Neural progenitor cell (in vitro differentiated cells): Measurements from ENCODE around the gene PLA1A.

Experiments
- CTCF ChIP-seq: fragments of 200-600 bp; sonication (generic); IDR thresholded peaks from 2 replicates; pipeline ENCODE4 v1.5.1; 2017; ENCODE audit warnings: antibody characterized with exemption, mild to moderate bottlenecking
- EZH2 ChIP-seq: fragments of 200-600 bp; sonication (generic); IDR thresholded peaks from 2 replicates; pipeline ENCODE4 v1.6.1; 2017; ENCODE audit warnings: antibody characterized with exemption, mild to moderate bottlenecking, moderate library complexity
- EZH2phosphoT487 ChIP-seq: fragments of 200-600 bp; sonication (generic); IDR thresholded peaks from 2 replicates; pipeline ENCODE4 v1.6.1; 2017; ENCODE audit warnings: antibody characterized with exemption

- TF ChIP-seq CTCF = no peak
- no peak for TF ChIP-seq EZH2
- TF ChIP-seq EZH2phosphoT487 = no peak
These were observed 1.9 kb upstream of the PLA1A start for GRCh38 chr3:119595639-119596334.
